ENCODE results near the gene CFAP43. TPM values are rescaled to one million over a fixed set of nuclear protein-coding genes. Genes with fewer than 3 reads are reported as not detected.

The CFAP43 gene
- total RNA-seq, 1 donor from 2014 or later, result 0.26 TPM

DNA sequence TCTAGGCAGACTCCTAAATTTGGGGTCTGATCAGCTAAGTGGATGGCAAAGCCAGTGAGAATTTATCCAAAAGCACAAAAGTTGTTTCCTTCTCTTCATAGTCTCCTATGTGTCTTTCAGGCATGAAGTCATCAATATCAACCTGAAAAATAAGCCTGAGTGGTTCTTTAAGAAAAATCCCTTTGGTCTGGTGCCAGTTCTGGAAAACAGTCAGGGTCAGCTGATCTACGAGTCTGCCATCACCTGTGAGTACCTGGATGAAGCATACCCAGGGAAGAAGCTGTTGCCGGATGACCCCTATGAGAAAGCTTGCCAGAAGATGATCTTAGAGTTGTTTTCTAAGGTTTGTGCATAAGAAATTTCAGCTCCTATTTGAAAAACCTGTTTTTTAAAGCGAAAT is 27.3 kb upstream of the CFAP43 start:
- TF ChIP-seq, protein P1, sequence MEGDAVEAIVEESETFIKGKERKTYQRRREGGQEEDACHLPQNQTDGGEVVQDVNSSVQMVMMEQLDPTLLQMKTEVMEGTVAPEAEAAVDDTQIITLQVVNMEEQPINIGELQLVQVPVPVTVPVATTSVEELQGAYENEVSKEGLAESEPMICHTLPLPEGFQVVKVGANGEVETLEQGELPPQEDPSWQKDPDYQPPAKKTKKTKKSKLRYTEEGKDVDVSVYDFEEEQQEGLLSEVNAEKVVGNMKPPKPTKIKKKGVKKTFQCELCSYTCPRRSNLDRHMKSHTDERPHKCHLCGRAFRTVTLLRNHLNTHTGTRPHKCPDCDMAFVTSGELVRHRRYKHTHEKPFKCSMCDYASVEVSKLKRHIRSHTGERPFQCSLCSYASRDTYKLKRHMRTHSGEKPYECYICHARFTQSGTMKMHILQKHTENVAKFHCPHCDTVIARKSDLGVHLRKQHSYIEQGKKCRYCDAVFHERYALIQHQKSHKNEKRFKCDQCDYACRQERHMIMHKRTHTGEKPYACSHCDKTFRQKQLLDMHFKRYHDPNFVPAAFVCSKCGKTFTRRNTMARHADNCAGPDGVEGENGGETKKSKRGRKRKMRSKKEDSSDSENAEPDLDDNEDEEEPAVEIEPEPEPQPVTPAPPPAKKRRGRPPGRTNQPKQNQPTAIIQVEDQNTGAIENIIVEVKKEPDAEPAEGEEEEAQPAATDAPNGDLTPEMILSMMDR (IDR thresholded peaks at IDR 0.05; ENCODE audit: insufficient read depth, low read length, severe bottlenecking), result no peak
- peaks cover 13% of the 10 kb centered on the region for H3K36me3 ChIP-seq (ENCODE audit: control insufficient read depth, insufficient read depth, low read length)
- FAIRE-seq (no peak), DNase-seq (ENCODE audit: low read depth) (peak; percentile 87)
- no peaks in the 10 kb centered on the region for H3K27me3 ChIP-seq (ENCODE audit: control insufficient read depth, insufficient read depth, low read length)
- no peak overlapping the region for H3K4me3 ChIP-seq (ENCODE audit: low read depth, low read length)

DNA sequence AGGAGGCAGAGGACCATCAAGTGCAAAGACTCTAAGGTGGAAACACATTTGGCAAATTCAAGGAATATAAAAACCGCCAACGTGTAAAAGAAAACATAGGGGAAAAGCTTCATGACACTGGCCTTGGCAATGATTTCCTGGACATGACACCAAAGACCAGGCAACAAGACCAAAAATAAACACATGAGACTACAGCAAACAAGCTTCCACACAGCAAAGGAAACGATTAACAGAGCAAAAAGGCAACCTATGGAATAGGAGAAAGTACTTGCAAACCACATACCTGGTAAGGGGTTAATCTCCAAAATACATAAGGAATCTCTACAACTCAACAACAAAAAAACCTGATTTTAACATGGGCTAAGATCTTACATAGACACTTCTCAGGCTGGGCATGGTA is 26.0 kb upstream of the CFAP43 start:
- peaks cover 13% of the 10 kb centered on the region for H3K36me3 ChIP-seq (ENCODE audit: control insufficient read depth, insufficient read depth, low read length)
- H3K4me3 ChIP-seq (ENCODE audit: low read depth, low read length), result no peak overlapping the region
- DNase-seq (ENCODE audit: low read depth), result no peak
- no peak for FAIRE-seq
- TF ChIP-seq, protein P1 (IDR thresholded peaks at IDR 0.05; ENCODE audit: insufficient read depth, low read length, severe bottlenecking), result no peak
- no peaks in the 10 kb centered on the region for H3K27me3 ChIP-seq (ENCODE audit: control insufficient read depth, insufficient read depth, low read length)

DNA sequence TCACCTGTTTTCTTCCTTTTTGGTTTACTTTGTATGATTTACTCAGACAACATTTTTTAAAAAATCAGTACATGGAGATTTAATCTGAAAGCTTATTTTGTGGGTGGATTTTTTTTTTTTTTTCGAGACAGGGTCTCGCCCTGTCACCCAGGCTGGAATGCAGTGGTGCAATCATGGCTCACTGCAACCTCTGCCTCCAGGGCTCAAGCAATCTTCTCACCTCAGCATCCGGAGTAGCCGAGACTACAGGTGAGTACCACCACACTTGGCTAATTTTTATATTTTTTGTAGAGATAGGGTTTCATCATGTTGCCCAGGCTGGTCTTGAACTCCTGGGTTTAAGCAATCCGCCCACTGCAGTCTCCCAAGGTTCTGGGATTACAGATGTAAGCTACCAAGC is 25.1 kb upstream of the CFAP43 start:
- Histone ChIP-seq H3K4me3 (ENCODE audit: low read depth, low read length) (no peak overlapping the region), H3K36me3 (ENCODE audit: control insufficient read depth, insufficient read depth, low read length) (peaks cover 11% of the 10 kb centered on the region), H3K27me3 (ENCODE audit: control insufficient read depth, insufficient read depth, low read length) (no peaks in the 10 kb centered on the region)
- DNase-seq (ENCODE audit: low read depth) (peak; percentile 38), FAIRE-seq (no peak)
- TF ChIP-seq, protein P1 (IDR thresholded peaks at IDR 0.05; ENCODE audit: insufficient read depth, low read length, severe bottlenecking), result no peak

DNA sequence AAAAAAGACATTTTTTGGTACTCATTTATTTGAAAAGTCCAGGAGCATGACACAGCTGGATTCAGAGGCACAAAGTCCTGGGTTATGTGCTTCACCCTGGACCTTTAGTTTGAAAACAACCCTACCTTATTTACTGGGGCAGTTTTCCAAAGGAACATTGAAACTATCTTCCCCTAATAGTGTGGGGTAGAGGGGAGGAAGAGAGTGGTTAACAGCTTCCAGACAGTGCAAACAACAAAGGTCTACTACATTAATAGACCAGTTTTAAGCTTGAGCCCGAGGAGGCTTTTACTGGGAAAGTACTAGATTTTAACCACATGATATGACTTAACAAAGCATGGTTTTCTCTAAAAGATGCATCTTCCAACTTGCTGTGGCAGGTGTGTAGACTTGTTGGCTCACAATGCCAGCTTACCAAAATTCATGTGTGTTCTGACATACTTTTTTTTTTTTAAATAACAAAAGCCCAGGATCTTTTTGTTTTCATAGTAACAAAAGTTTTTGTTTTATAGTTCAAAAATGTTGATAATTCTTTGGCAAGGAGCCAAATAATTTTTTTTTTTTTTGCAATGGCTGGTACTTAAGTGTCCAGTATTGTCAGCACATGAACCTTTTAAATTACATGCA is 24.3 kb upstream of the CFAP43 start:
- Histone ChIP-seq H3K4me3 (ENCODE audit: low read depth, low read length) (no peak overlapping the region), H3K36me3 (ENCODE audit: control insufficient read depth, insufficient read depth, low read length) (peaks cover 5% of the 10 kb centered on the region), H3K27me3 (ENCODE audit: control insufficient read depth, insufficient read depth, low read length) (no peaks in the 10 kb centered on the region)
- FAIRE-seq (no peak), DNase-seq (ENCODE audit: low read depth) (peak; percentile 27)
- TF ChIP-seq, protein P1 (IDR thresholded peaks at IDR 0.05; ENCODE audit: insufficient read depth, low read length, severe bottlenecking), result no peak

DNA sequence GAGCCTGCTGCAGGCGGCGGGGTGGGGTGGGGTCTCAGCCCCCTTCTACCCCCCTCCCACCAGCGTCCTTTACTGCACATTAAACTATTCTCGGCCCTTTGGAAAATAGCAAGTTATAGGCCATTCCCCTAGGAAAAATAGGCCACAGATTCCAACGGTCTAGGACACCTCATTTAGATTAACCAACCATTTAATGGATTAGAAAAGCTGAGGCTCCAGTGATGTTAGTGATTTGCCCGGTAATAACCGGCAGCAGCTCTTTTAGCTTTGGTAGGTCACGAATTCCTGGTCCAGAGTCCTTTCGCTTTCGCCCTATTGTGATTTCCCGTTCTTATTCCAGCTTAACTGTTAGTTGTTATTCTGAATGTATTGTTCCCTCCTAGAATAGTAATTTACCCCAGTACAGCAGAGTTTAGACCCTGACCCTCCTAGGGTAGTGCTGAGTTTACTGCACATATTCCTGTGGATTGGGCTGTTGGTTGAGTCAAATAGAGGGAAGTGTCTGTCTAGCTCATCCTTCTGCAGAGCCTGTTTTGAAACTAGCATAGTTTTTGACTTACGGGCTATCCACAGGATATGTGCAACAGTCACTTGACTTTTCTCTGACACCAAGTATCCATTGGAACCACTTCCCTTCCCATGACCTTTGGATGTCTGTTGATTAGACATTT is 23.3 kb upstream of the CFAP43 start:
- Histone ChIP-seq H3K36me3 (ENCODE audit: control insufficient read depth, insufficient read depth, low read length) (peaks cover 3% of the 10 kb centered on the region), H3K27me3 (ENCODE audit: control insufficient read depth, insufficient read depth, low read length) (no peaks in the 10 kb centered on the region), H3K4me3 (ENCODE audit: low read depth, low read length) (peak overlapping the region; percentile 87)
- no peak for FAIRE-seq
- TF ChIP-seq, protein P1 (IDR thresholded peaks at IDR 0.05; ENCODE audit: insufficient read depth, low read length, severe bottlenecking), result no peak
- DNase-seq (ENCODE audit: low read depth), result peak; percentile 74
